GM12875 (cell line): ENCODE data around the gene KLHL13.
"Not testable (repeated sequence)": the region's sequence is repeated elsewhere in the genome, so short reads cannot be mapped to it uniquely, and the experiment has no call there.

ENCODE experiments used
- H3K4me3 ChIP-seq: one replicate; pipeline ENCODE4 v1.5.1; 2011; ENCODE audit warnings: low read depth, low read length, control low read depth
- TF ChIP-seq, protein P1 (sequence below): IDR thresholded peaks from 2 replicates; pipeline ENCODE4 v1.5.1; 2011; ENCODE audit warnings: low read depth, mild to moderate bottlenecking, control low read depth, inconsistent platforms, low read length, moderate library complexity, borderline replicate concordance; ENCODE audit not compliant: insufficient read depth

The KLHL13 gene

DNA sequence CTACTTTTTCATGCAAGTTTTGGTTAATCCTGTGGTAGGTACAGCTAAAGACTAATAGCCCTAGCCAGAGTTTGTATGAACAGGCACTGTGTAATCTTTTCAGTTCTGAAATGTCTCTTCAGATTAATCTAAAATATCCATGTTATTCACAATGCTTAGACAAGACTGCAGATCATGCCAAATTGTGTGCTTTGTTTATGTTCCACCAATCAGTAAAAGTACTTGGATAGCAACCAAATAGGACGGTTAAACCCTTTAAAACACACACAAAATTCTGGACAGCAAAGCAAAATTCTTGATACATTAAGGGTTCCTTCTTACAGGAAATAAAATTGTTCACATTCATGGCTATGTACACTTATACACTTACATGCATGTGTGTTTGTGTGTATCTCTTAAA, 139.1 kb downstream of the KLHL13 start:
- no peak overlapping the region for H3K4me3 ChIP-seq
- TF ChIP-seq, protein P1, sequence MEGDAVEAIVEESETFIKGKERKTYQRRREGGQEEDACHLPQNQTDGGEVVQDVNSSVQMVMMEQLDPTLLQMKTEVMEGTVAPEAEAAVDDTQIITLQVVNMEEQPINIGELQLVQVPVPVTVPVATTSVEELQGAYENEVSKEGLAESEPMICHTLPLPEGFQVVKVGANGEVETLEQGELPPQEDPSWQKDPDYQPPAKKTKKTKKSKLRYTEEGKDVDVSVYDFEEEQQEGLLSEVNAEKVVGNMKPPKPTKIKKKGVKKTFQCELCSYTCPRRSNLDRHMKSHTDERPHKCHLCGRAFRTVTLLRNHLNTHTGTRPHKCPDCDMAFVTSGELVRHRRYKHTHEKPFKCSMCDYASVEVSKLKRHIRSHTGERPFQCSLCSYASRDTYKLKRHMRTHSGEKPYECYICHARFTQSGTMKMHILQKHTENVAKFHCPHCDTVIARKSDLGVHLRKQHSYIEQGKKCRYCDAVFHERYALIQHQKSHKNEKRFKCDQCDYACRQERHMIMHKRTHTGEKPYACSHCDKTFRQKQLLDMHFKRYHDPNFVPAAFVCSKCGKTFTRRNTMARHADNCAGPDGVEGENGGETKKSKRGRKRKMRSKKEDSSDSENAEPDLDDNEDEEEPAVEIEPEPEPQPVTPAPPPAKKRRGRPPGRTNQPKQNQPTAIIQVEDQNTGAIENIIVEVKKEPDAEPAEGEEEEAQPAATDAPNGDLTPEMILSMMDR, result no peak

DNA sequence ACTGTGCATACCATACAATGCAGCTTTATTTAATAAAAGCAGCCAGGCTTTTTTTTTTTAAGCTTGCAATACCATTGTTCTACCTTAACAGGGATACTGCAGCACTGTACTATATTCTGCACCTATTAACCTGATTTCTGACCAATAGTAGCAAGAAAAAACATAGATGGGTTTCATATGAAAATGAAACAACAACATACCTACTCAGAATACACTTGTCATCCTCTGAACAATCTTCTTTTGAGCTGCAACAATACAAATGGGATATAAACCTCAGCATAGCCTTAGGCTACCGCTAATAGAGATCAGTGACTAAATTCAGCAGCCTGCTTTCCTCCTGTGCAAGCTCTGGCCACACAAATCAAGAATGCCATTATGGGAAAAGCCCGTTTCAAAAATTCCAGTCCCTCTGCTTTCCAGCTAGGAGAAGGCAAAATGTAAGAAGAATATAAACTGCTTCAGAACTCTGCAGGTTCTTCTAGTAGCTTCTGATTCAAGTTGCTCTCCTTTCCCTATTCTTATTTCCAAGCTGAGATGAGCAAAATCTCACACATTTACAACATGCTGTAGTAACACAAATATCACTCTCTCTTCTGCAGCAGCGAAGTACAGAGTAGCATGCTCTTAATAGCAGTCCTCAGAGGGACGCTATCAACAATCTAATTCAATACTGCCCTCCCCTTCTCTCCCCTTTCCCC, 143.4 kb downstream of the KLHL13 start:
- no peak overlapping the region for H3K4me3 ChIP-seq

DNA sequence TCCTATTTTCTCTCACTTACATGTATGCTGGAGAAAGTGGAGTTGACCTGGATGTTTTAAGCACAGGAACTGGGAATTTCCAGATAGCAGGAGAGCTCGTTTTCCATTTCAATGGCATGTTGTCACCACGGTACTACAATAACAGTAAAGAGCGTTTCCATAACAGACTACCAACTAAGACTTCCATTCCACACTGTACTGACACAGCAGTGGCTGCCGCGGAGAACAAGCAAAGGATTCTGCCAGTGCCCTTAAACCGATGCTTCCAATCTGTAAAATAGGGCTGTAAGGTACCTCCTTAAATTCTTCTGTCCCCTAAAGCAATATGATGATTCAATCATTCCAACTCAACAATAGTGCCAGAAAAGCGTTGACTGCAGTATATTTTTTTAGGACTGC, 143.9 kb downstream of the KLHL13 start:
- H3K4me3 ChIP-seq, result no peak overlapping the region
- TF ChIP-seq, protein P1, result no peak

More for the DNA sequence above, 143.4 kb downstream of the KLHL13 start:
- TF ChIP-seq, protein P1, result no peak

DNA sequence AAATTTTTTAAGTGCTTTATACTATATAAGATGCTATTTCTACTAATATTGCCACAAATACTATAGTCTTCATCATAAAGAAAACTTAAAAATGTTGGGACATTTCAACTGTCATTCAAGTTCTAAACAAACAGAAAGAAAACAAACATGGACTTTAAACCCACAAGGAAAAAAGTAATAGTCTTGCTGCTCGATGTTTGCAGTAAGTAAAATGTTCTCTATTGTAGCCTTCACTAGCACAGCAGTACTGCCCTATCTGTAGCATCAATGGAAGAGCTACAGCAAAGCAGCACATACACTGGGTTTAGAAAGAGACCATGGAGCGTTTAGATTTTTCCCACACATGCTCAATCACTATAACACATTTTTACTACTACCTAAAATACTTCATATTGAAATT, 146.8 kb downstream of the KLHL13 start:
- no peak overlapping the region for H3K4me3 ChIP-seq
- TF ChIP-seq, protein P1, result no peak

DNA sequence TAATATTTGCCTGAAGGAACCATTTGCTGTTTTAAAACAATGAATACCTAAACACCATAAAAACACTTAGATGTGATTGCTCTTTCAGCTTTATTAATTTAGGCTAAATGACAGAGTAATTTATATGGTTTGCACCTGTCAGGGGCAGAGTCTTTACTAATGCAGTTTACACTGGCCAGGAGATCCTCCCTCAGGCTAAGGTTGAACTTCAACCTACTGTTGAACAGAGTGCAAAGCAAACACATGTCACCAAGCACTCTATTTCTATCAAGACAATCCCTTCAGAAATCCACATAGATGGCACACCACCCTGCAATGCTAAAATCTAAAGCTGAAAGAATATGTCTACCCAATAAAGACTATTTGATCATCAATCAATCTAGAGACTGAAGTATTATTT, 147.3 kb downstream of the KLHL13 start:
- TF ChIP-seq, protein P1, result no peak
- H3K4me3 ChIP-seq, result no peak overlapping the region

DNA sequence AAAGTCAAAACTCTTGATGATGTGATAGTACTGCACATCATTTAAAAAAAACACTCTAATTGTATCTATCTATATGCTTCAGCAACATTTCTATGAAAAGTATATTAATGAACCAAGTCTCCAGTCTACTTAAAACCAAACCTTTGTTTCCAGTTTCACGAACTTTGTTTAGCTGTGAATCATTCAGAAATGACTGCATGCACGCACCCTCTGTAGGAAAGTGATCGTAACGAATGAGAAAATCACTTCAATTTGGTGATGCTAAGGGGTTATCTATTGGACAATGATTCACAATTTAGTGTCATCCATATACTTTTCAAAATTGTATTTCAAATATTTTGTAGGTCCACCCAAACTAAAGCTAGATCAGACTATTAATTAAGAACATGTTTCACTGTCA, 157.6 kb downstream of the KLHL13 start:
- no peak overlapping the region for H3K4me3 ChIP-seq
- TF ChIP-seq, protein P1, result no peak

DNA sequence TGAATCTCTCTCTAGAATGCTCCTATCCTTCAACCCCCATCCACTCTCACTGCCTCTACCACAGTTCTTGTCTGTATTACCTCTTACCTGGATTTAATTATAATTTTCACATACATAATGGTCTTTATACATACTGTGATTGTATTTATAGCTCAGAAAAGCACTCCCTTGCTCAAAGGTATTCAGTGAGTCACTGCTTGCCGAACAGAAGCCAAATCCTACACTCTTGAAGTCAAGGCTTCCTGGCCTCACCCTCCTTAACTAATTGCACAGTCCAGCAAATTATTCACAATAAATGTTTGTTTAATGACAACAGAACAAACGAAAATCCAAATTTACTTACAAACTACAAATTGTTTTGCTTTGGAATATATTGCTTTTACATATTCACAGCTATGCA, 159.5 kb downstream of the KLHL13 start:
- no peak overlapping the region for H3K4me3 ChIP-seq
- TF ChIP-seq, protein P1, result no peak

DNA sequence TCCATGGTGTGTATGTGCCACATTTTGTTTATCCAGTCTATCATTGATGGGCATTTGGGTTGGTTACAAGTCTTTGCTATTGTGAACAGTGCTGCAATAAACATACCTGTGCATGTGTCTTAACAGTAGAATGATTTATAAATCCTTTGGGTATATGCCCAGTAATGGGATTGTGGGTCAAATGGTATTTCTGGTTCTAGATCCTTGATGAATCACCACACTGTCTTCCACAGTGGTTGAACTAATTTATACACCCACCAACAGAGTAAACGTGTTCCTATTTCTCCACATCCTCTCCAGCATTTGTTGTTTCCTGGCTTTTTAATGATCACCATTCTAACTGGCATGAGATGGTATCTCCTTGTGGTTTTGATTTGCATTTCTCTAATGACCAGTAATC, 177.3 kb downstream of the KLHL13 start:
- H3K4me3 ChIP-seq, result not testable (repeated sequence)
